Measurements from ENCODE around the gene ARSG. TPM values are rescaled to one million over a fixed set of nuclear protein-coding genes. Genes with fewer than 3 reads are reported as not detected.

Gene ARSG
- total and polyA plus RNA-seq, 2 of the 8 experiments (the other 6 are each of a cell fraction or from before 2014, with no cell fraction given): 3.3 to 4.0 TPM

- Histone ChIP-seq H3K36me3 (ENCODE audit: control insufficient read depth in 2 of 4, insufficient read depth in 4 of 4, low read length in 3 of 4) (peaks cover 0 to 3% (median 1%) of the 10 kb centered on the region in 4 experiments; a peak in 4 of 8 replicates), H3K14ac (ENCODE audit: insufficient read length) (no peak overlapping the region), H3K56ac (replicated peaks; ENCODE audit: insufficient read length, low read depth, low read length) (no peak overlapping the region), H3K9me3 (ENCODE audit: insufficient read depth in 2 of 2, low read depth in 1 of 2, low read length in 1 of 2) (no peaks in the 10 kb centered on the region), H4K91ac (replicated peaks; ENCODE audit: insufficient read length, low read length) (no peak overlapping the region), H4K8ac (ENCODE audit: extremely low read depth, insufficient read depth, low read length) (no peak overlapping the region), H3K18ac (ENCODE audit: extremely low read depth, low read length) (no peak overlapping the region), H3K27me3 (replicated peaks in 1 of 4; ENCODE audit: control insufficient read depth in 3 of 4, extremely low read depth in 1 of 4, insufficient read depth in 3 of 4, low read length in 3 of 4) (no peaks in the 10 kb centered on the region), H2AFZ (ENCODE audit: low read length) (no peak overlapping the region), H3K4me1 (replicated peaks in 1 of 4; ENCODE audit: control insufficient read depth in 3 of 4, insufficient read depth in 4 of 4, low read length in 3 of 4) (peaks cover 0 to 6% (median 4%) of the 10 kb centered on the region in 4 experiments; a peak in 5 of 7 replicates), H2BK120ac (replicated peaks; ENCODE audit: low read depth, low read length) (no peak overlapping the region), H2BK15ac (ENCODE audit: low read length) (no peak overlapping the region), H4K20me1 (replicated peaks in 1 of 2; ENCODE audit: control insufficient read depth in 1 of 2, insufficient read depth in 2 of 2, low read length in 2 of 2) (no peaks in the 10 kb centered on the region), H3K4me3 (ENCODE audit: extremely low read depth in 1 of 4, insufficient read depth in 2 of 4, low read depth in 3 of 4, low read length in 4 of 4) (no peak overlapping the region), H3K23ac (ENCODE audit: insufficient read length) (no peak overlapping the region), H3K27ac (ENCODE audit: low read depth, low read length) (no peak overlapping the region), H3K4ac (replicated peaks; ENCODE audit: insufficient read length, low read depth, low read length) (no peak overlapping the region), H4K5ac (ENCODE audit: insufficient read length, low read depth, low read length) (no peak overlapping the region), H3K23me2 (ENCODE audit: low read depth, low read length) (no peaks in the 10 kb centered on the region), H3K79me2 (ENCODE audit: control insufficient read depth in 1 of 2, insufficient read depth in 2 of 2, low read length in 2 of 2) (no peaks in the 10 kb centered on the region), H3K79me1 (ENCODE audit: low read depth, low read length) (no peaks in the 10 kb centered on the region), H2BK20ac (ENCODE audit: low read length) (no peak overlapping the region), H2BK5ac (ENCODE audit: low read depth, low read length) (no peak overlapping the region), H3K4me2 (ENCODE audit: insufficient read depth in 1 of 2, low read depth in 2 of 2, low read length in 2 of 2) (no peak overlapping the region), H2AK5ac (ENCODE audit: low read depth, low read length) (no peak overlapping the region), H2BK12ac (ENCODE audit: low read depth, low read length) (no peak overlapping the region), H3K9ac (replicated peaks in 1 of 4; ENCODE audit: extremely low read depth in 1 of 4, low read depth in 3 of 4, low read length in 3 of 4) (no peak overlapping the region)
- TF ChIP-seq TBP (IDR thresholded peaks at IDR 0.05; ENCODE audit: low read depth, low read length) (peak; percentile 36; the same call in 1 of the 2 replicates), YY1 (IDR thresholded peaks at IDR 0.05; ENCODE audit: low read depth, low read length) (no peak), E2F6 (IDR thresholded peaks at IDR 0.05) (no peak), CTCF (IDR thresholded peaks at IDR 0.05; ENCODE audit: control extremely low read depth in 1 of 3, insufficient read depth in 1 of 3, low read depth in 1 of 3, low read length in 3 of 3) (no peak), BACH1 (IDR thresholded peaks at IDR 0.05; ENCODE audit: low read length) (no peak), TAF1 (IDR thresholded peaks at IDR 0.05; ENCODE audit: low read depth, low read length) (no peak), KDM4A (IDR thresholded peaks at IDR 0.05; ENCODE audit: low read depth, low read length, severe bottlenecking) (no peak), USF2 (IDR thresholded peaks at IDR 0.05; ENCODE audit: low read length) (no peak), MAFK (IDR thresholded peaks at IDR 0.05; ENCODE audit: low read depth, low read length) (no peak)
- no peak for FAIRE-seq
- ChIA-PET CTCF (ENCODE audit: partially characterized antibody) (interaction anchor here (0.8 to 2.8 kb wide), 17 partner anchors 10 to 160 kb away, joined by 3 to 12 read pairs (median 3); no protein-coding TSS in a partner anchor), POLR2A (ENCODE audit: partially characterized antibody) (interaction anchor here (0.9 to 1.8 kb wide), 4 partner anchors 9 to 135 kb away, joined by 3 to 8 read pairs (median 4); partner anchors contain the start of genes ARSG and SLC16A6)
- WGBS, 2 experiments (ENCODE audit: extremely low coverage in 1 of 2, insufficient coverage in 1 of 2, insufficient read length in 1 of 2, insufficient replicate concordance in 2 of 2, low coverage in 1 of 2, low lambda C conversion rate in 2 of 2, missing lambda C conversion rate in 1 of 2): 80% methylated on average over 6 of the region's 6 CpGs; no CpG with 5 or more reads in 1 of the 2 experiments
- DNase-seq (ENCODE audit: low read depth in 1 of 2, low spot score in 2 of 2): peak in 1 of 2 experiments; percentile 57
Observed at GRCh38 chr17:68424861-68425260, 133.6 kb downstream of the ARSG start.

Measured in H1 (cell line).